HepG2 (cell line): ENCODE data around the gene ZNF235. TPM values are rescaled to one million over a fixed set of nuclear protein-coding genes. Genes with fewer than 3 reads are reported as not detected.

Experiments used
- ATAC-seq: fragments of 200-7000 bp; cut with Tn5 transposase; 3 replicates; pipeline ENCODE4 v1.9.1; 2020; ENCODE audit warnings: mild to moderate bottlenecking, moderate library complexity
- Bru-seq: library from RNA; stranded (reverse); fragments of 400-500 nt; gene quantifications from one replicate; lab custom pipeline; 2021; lab: Mats Ljungman, UMichigan
- BruChase-seq, 2 experiments: library from RNA; stranded (reverse); fragments of 400-500 nt; gene quantifications; one replicate each; lab custom pipeline; 2021; lab: Mats Ljungman, UMichigan
- BruUV-seq: library from RNA; stranded (reverse); fragments of 400-500 nt; replicated peaks from 2 replicates; lab custom pipeline; 2021; lab: Mats Ljungman, UMichigan
- CTCF ChIA-PET: fragments of 300-600 bp; formaldehyde crosslinking; extraction: SDS; loops from one replicate; lab custom pipeline; 2021; ENCODE audit warnings: low total read pairs, inconsistent platforms, low intra/inter-chr PET ratio; lab: Yijun Ruan, JAX
- POLR2A ChIA-PET: fragments of 350-600 bp; sonication (Branson Sonifier 250); formaldehyde crosslinking; loops from one replicate; lab custom pipeline; 2020; ENCODE audit warnings: antibody characterized with exemption, inconsistent platforms; lab: Yijun Ruan, JAX
- DNase-seq: peaks from one replicate; pipeline ENCODE4 v3.0.0-alpha.2; 2015; ENCODE audit warnings: low spot score
- FAIRE-seq: peaks from 3 replicates; lab custom pipeline; 2011; peaks lifted over from hg19 to GRCh38; lab: Jason Lieb, UNC
- H2AFZ ChIP-seq: one replicate; pipeline ENCODE4 v1.6.1; 2011; ENCODE audit warnings: low read length, inconsistent platforms
- H3K27ac ChIP-seq: fragments of 300-600 bp; 3 replicates; pipeline ENCODE4 v1.8.0; 2011; ENCODE audit warnings: mixed run types, mild to moderate bottlenecking, mixed read lengths, low read length, inconsistent platforms; ENCODE audit not compliant: insufficient read depth; ENCODE audit errors: extremely low read length
- H3K27me3 ChIP-seq, 2 experiments: fragments of 200-600 bp in 1 of 2; 2 replicates in 1 of 2; 3 replicates in 1 of 2; pipeline versions ENCODE4 v1.6.0 to v1.8.0; 2011; ENCODE audit warnings: low read length in 2 of 2, mild to moderate bottlenecking in 2 of 2, moderate library complexity in 2 of 2, inconsistent platforms in 1 of 2; ENCODE audit not compliant: insufficient read depth in 2 of 2, control insufficient read depth in 1 of 2
- H3K36me3 ChIP-seq, 2 experiments: fragments of 200-600 bp in 1 of 2; replicated peaks in 1 of 2; 2 replicates in 1 of 2; 3 replicates in 1 of 2; pipeline versions ENCODE4 v1.5.1 to v1.8.0; 2011; ENCODE audit warnings: low read length in 2 of 2, inconsistent platforms in 1 of 2; ENCODE audit not compliant: insufficient read depth in 2 of 2, control insufficient read depth in 1 of 2
- H3K4me1 ChIP-seq: 2 replicates; pipeline ENCODE4 v1.5.1; 2012; ENCODE audit warnings: low read length, inconsistent platforms; ENCODE audit not compliant: insufficient read depth
- H3K4me2 ChIP-seq: 2 replicates; pipeline ENCODE4 v1.6.0; 2011; ENCODE audit warnings: low read depth, low read length, inconsistent platforms
- H3K4me3 ChIP-seq, 3 experiments: fragments of 200-600 bp in 1 of 3; sonication (generic), shearing (Covaris generic) in 1 of 3; replicated peaks in 1 of 3; 2 replicates each; pipeline ENCODE4 v1.5.1; 2011 to 2016; ENCODE audit warnings: low read length in 3 of 3, inconsistent platforms in 2 of 3, low read depth in 2 of 3, mild to moderate bottlenecking in 2 of 3, control low read depth in 1 of 3, mixed read lengths in 1 of 3; ENCODE audit not compliant: insufficient read depth in 1 of 3
- H3K79me2 ChIP-seq: one replicate; pipeline ENCODE4 v1.6.1; 2011; ENCODE audit warnings: low read length, inconsistent platforms; ENCODE audit not compliant: insufficient read depth
- H3K9ac ChIP-seq: 2 replicates; pipeline ENCODE4 v1.6.0; 2011; ENCODE audit warnings: mild to moderate bottlenecking, low read depth, low read length, inconsistent platforms; ENCODE audit not compliant: insufficient read depth
- H3K9me3 ChIP-seq: 2 replicates; pipeline ENCODE4 v1.5.1; 2012; ENCODE audit warnings: mild to moderate bottlenecking, low read length
- H4K20me1 ChIP-seq: 2 replicates; pipeline ENCODE4 v1.6.0; 2011; ENCODE audit warnings: inconsistent platforms, mild to moderate bottlenecking, low read length, moderate library complexity; ENCODE audit not compliant: insufficient read depth
- ATF7-NPFF ChIP-seq: sonication (generic); formaldehyde crosslinking; IDR thresholded peaks from 2 replicates; pipeline ENCODE4 v1.8.1; 2023; ENCODE audit warnings: mild to moderate bottlenecking, low read depth, missing genetic modification reagents, moderate library complexity
- HMGXB4 ChIP-seq, 2 experiments: sonication (generic) in 1 of 2; formaldehyde crosslinking in 1 of 2; IDR thresholded peaks; 2 replicates each; pipeline versions ENCODE4 v1.4.0 to v1.6.1; 2018 to 2020; ENCODE audit warnings: missing genetic modification reagents in 2 of 2, borderline replicate concordance in 1 of 2, low read depth in 1 of 2, mild to moderate bottlenecking in 1 of 2, missing biosample characterization in 1 of 2
- KDM5A ChIP-seq: fragments of 200-600 bp; sonication (generic); IDR thresholded peaks from 2 replicates; pipeline ENCODE4 v1.7.0; 2018; ENCODE audit warnings: antibody characterized with exemption, mild to moderate bottlenecking, low read length, borderline replicate concordance
- MBD4 ChIP-seq: IDR thresholded peaks from 2 replicates; pipeline ENCODE4 v1.6.1; 2012; ENCODE audit warnings: low read length, inconsistent platforms, borderline replicate concordance
- PHB2 ChIP-seq: fragments of 450-650 bp; IDR thresholded peaks from 2 replicates; pipeline ENCODE4 v1.6.1; 2018; ENCODE audit not compliant: partially characterized antibody
- ZFY ChIP-seq: sonication (generic); formaldehyde crosslinking; IDR thresholded peaks from 2 replicates; pipeline ENCODE4 v1.4.0; 2020; ENCODE audit warnings: missing genetic modification reagents
- ZKSCAN8 ChIP-seq: IDR thresholded peaks from 2 replicates; pipeline ENCODE4 v1.6.1; 2016; ENCODE audit warnings: borderline replicate concordance, missing genetic modification reagents, missing compliant biosample characterization
- ZNF567 ChIP-seq: sonication (generic); formaldehyde crosslinking; IDR thresholded peaks from 2 replicates; pipeline ENCODE4 v1.8.1; 2023; ENCODE audit warnings: mild to moderate bottlenecking, missing genetic modification reagents, borderline replicate concordance
- ZSCAN9 ChIP-seq: IDR thresholded peaks from 2 replicates; pipeline ENCODE4 v1.6.1; 2016; ENCODE audit warnings: borderline replicate concordance
- WGBS: methylation state at CpG from one replicate; pipeline ENCODE4 v1.1.6; 2017; ENCODE audit warnings: low lambda C conversion rate; 5-methylcytosine and 5-hydroxymethylcytosine counted together
- in situ Hi-C: cut with HindIII; loops from 2 replicates; pipeline ENCODE4 v1.10.0; 2017; ENCODE audit warnings: low pct_unique_long_range_greater_than_20kb; ENCODE audit not compliant: extremely low pct_ligation_motif_present
- intact Hi-C: fragments of 100-400 bp; cut with micrococcal nuclease; formaldehyde crosslinking; loops from one replicate; pipeline ENCODE4 v1.10.0; 2022; ENCODE audit not compliant: unreplicated experiment
- long read RNA-seq, 2 experiments: library from RNA in 1 of 2; library from polyadenylated mRNA in 1 of 2; stranded (forward) in 1 of 2; unstranded in 1 of 2; transcript quantifications; one replicate each; pipeline ENCODE4 v2.0.0, GENCODE V29; 2019 to 2022
- polyA minus RNA-seq, 3 experiments: library from RNA; depleted of rRNA, polyadenylated mRNA; stranded (reverse); fragments of >200 nt; gene quantifications; 2 replicates each; pipeline ENCODE4 v1.2.3, GENCODE V29; 2011; ENCODE audit warnings: low replicate concordance in 1 of 3
- polyA plus RNA-seq, 8 experiments: library from polyadenylated mRNA; depleted of rRNA in 3 of 8; stranded (reverse) in 7 of 8; unstranded in 1 of 8; fragments of >200 nt; fragmentation: Illumina TruSeq in 4 of 8; extraction: Trizol in 4 of 8; gene quantifications; 2 replicates each; pipeline versions ENCODE4 v1.2.1 to v1.2.3, GENCODE V29; 2011 to 2016; ENCODE audit warnings: low read depth in 4 of 8, missing spikeins in 1 of 8, mixed read lengths in 1 of 8; ENCODE audit not compliant: insufficient read depth in 1 of 8
- total RNA-seq, 5 experiments: library from RNA; depleted of rRNA; stranded (reverse); fragments of >200 nt; fragmentation: Illumina TruSeq; extraction: Trizol; gene quantifications; 2 replicates each; pipeline ENCODE4 v1.2.3, GENCODE V29; 2016; ENCODE audit warnings: low read depth in 1 of 5
- TF ChIP-seq, protein P1 (sequence below): sonication (generic); formaldehyde crosslinking; IDR thresholded peaks from 2 replicates; pipeline ENCODE4; 2020; ENCODE audit warnings: missing genetic modification reagents, mild to moderate bottlenecking, borderline replicate concordance

Gene ZNF235
- total RNA-seq (2016; rRNA removed; fragmentation: Illumina TruSeq; extraction: Trizol) = 5.5 and 5.9 TPM in 2 replicates
- 0.79 and 1.3 TPM in 2 replicates for total RNA-seq (2016; cell fraction: cytosol; rRNA removed; fragmentation: Illumina TruSeq; extraction: Trizol; ENCODE audit: low read depth)
- 6.4 and 7.2 TPM in 2 replicates for total RNA-seq (2016; cell fraction: insoluble cytoplasmic fraction; rRNA removed; fragmentation: Illumina TruSeq; extraction: Trizol)
- 3.3 and 3.5 TPM in 2 replicates for total RNA-seq (2016; cell fraction: membrane; rRNA removed; fragmentation: Illumina TruSeq; extraction: Trizol)
- total RNA-seq (2016; cell fraction: nucleus; rRNA removed; fragmentation: Illumina TruSeq; extraction: Trizol) = 9.6 and 10.6 TPM in 2 replicates
- 4.3 and 4.8 TPM in 2 replicates for polyA plus RNA-seq (2011; rRNA removed)
- polyA plus RNA-seq (2011; cell fraction: cytosol; rRNA removed) = 1.3 and 3.3 TPM in 2 replicates
- polyA plus RNA-seq (2011; cell fraction: nucleus; rRNA removed) = 4.6 and 6.1 TPM in 2 replicates
- 3.5 and 3.6 TPM in 2 replicates for polyA plus RNA-seq (2012)
- 0.54 TPM in 2 replicates for polyA plus RNA-seq (2016; cell fraction: cytosol; fragmentation: Illumina TruSeq; extraction: Trizol; ENCODE audit: low read depth)
- 3.8 and 4.5 TPM in 2 replicates for polyA plus RNA-seq (2016; cell fraction: insoluble cytoplasmic fraction; fragmentation: Illumina TruSeq; extraction: Trizol; ENCODE audit: low read depth)
- polyA plus RNA-seq (2016; cell fraction: membrane; fragmentation: Illumina TruSeq; extraction: Trizol; ENCODE audit: low read depth) = 1.2 and 1.5 TPM in 2 replicates
- 9.6 and 10.9 TPM in 2 replicates for polyA plus RNA-seq (2016; cell fraction: nucleus; fragmentation: Illumina TruSeq; extraction: Trizol; ENCODE audit: insufficient read depth, low read depth)
- 3.8 and 5.7 TPM in 2 replicates for polyA minus RNA-seq (2011; rRNA and poly(A)+ RNA removed; ENCODE audit: low replicate concordance)
- 1.2 and 1.9 TPM in 2 replicates for polyA minus RNA-seq (2011; cell fraction: cytosol; rRNA and poly(A)+ RNA removed)
- 25.9 and 29.5 TPM in 2 replicates for polyA minus RNA-seq (2011; cell fraction: nucleus; rRNA and poly(A)+ RNA removed)
- Bru-seq, nascent RNA = percentile 65 among the genes with signal in this experiment
- percentile 59 among the genes with signal in this experiment for BruChase-seq, experiment 1, labeled RNA remaining after a 6-hour chase
- percentile 73 among the genes with signal in this experiment for BruChase-seq, experiment 2, labeled RNA remaining after a 2-hour chase
- long read RNA-seq, experiment 1, partial matches to known transcripts = 0 of 1 reads
- long read RNA-seq, experiment 1, other reads (novel, unspliced or antisense) = 1 of 1 reads
- long read RNA-seq, experiment 2, partial matches to known transcripts = 1 of 4 reads
- long read RNA-seq, experiment 2, other reads (novel, unspliced or antisense) = 2 of 4 reads

DNA sequence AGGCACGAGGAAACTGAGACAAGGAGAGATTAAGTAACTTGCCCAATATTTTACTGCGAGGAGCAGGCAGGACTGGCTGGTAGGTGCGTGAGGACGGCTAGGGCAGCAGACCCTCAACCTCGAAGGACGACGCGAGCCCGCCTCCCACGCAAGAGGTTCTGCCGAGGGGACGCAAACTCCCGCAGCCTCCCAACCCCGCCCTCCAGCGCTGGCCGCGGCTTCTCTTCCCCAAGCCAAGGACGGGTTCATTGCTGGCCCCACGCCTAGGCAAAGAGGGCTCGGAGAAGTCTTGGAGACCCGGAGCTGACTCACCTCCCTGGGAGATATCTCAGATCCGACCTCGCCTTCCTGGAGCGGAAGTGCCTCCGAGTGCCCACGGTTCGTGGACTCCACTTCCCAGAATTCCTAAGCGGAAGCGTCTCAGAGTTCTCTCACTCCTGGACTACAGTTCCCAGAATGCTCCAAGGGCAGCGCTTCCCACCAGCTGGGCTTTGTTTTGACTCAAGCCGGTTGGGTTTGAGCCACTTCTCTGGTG lies at the start of gene ZNF235:
TSS of gene ZNF235 (minus strand) at position 367 of the 535 bp plus-strand sequence. CDS start 1,621 bp downstream, outside the sequence.
- intact Hi-C loops (loop anchor here (2.0 to 10.0 kb wide), 2 partner anchors 50 to 100 kb away; no protein-coding TSS in a partner anchor), in situ Hi-C loops (no loop called here)
- Histone ChIP-seq H2AFZ (peak within 1 kb of the TSS; percentile 68), H3K4me1 (peaks cover 17% of the 10 kb centered on the region), H3K4me2 (peak within 1 kb of the TSS; percentile 87), H3K36me3 (peaks cover 2 to 3% of the 10 kb centered on the region in 2 experiments; a peak in 1 of 5 replicates), H4K20me1 (no peaks in the 10 kb centered on the region), H3K79me2 (no peaks in the 10 kb centered on the region), H3K27ac (peak within 1 kb of the TSS; percentile 37), H3K9me3 (no peaks in the 10 kb centered on the region), H3K4me3 (peak within 1 kb of the TSS; percentile 74 to 94 (median 88)), H3K9ac (peak within 1 kb of the TSS; percentile 72), H3K27me3 (no peaks in the 10 kb centered on the region; a peak in 1 of 5 replicates)
- FAIRE-seq (peak; percentile 90), DNase-seq (peak; percentile 88), ATAC-seq (peak; percentile 100)
- BruUV-seq = no TSS peak
- POLR2A ChIA-PET = interaction anchor here (0.6 to 1.5 kb wide), 5 partner anchors 45 to 478 kb away, joined by 3 to 7 read pairs (median 4); partner anchors contain the start of genes ZNF226, ZNF227, ZNF233 and ZNF283
- CTCF ChIA-PET = no interaction called here
- under 1% methylated on average over 15 of the region's 31 CpGs for WGBS
- TF ChIP-seq ZFY (peak; percentile 66), ZKSCAN8 (no peak; the same call in 1 of the 2 replicates), HMGXB4 (CRISPR knock-in tag; IDR thresholded peaks at IDR 0.05; ENCODE audit: borderline replicate concordance in 1 of 2, low read depth in 1 of 2) (peak; percentile 44 to 45; a peak in 1 of 4 replicates), PHB2 (no peak), MBD4 (no peak), ZNF567 (no peak), ZSCAN9 (no peak), KDM5A (no peak; the same call in 1 of the 2 replicates), ATF7-NPFF (no peak)
- TF ChIP-seq, protein P1, sequence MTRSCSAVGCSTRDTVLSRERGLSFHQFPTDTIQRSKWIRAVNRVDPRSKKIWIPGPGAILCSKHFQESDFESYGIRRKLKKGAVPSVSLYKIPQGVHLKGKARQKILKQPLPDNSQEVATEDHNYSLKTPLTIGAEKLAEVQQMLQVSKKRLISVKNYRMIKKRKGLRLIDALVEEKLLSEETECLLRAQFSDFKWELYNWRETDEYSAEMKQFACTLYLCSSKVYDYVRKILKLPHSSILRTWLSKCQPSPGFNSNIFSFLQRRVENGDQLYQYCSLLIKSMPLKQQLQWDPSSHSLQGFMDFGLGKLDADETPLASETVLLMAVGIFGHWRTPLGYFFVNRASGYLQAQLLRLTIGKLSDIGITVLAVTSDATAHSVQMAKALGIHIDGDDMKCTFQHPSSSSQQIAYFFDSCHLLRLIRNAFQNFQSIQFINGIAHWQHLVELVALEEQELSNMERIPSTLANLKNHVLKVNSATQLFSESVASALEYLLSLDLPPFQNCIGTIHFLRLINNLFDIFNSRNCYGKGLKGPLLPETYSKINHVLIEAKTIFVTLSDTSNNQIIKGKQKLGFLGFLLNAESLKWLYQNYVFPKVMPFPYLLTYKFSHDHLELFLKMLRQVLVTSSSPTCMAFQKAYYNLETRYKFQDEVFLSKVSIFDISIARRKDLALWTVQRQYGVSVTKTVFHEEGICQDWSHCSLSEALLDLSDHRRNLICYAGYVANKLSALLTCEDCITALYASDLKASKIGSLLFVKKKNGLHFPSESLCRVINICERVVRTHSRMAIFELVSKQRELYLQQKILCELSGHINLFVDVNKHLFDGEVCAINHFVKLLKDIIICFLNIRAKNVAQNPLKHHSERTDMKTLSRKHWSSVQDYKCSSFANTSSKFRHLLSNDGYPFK (CRISPR knock-in tag) = peak; percentile 72; the same call in 1 of the 2 replicates
